ENCODE data around the gene B3GNT8.

Gene B3GNT8

DNA sequence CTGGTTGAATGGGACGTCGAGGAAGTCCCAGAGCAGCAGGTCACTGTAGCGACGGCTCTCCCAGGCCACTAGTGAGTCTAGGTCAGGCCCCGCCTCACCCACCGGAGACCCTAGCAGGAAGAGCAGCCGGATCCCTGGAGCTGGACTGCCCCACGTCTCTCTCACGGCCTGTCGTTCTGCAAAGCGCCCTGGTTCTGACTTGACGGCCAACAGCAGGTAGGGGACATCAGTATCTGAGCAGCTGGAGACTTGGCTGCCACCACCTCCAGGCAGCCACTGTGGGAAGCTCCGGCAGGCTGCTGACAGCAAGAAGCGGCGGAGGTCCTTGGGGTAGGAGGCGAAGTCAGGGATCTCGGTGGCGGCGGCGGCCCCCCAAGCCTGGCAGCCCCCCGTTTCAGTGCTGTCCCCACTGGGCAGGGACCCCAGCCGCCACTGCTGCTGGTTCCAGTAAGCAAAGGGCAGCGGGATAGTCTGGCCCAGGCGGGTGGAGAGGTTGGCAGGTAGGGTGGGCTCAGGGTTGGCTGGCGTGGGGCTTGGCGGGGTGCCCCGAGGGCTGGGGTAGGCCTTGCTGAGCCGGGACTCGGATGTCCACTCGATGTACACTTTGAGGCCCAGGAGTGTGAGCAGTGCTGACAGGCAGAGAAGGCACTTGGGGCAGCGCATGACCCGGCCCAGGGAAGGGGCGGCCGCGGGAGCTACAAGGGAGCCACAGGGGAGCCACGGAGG is 895 bp downstream of the B3GNT8 start:
- H3K4me1 ChIP-seq = peaks cover 42% of the 10 kb centered on the region
- no peaks in the 10 kb centered on the region for H3K9me3 ChIP-seq
- peaks cover 2% of the 10 kb centered on the region; the same call in 1 of the 2 replicates for H4K20me1 ChIP-seq
- H3K4me3 ChIP-seq = no peak overlapping the region
- peaks cover 67% of the 10 kb centered on the region for H3K36me3 ChIP-seq
- peak overlapping the region; percentile 67; the same call in 1 of the 2 replicates for H3K9ac ChIP-seq
- no peaks in the 10 kb centered on the region for H3K27me3 ChIP-seq
- TF ChIP-seq Cebpa-rat (IDR thresholded peaks at IDR 0.05) = no peak
- H3K27ac ChIP-seq = peak overlapping the region; percentile 66
- H3K4me2 ChIP-seq = peak overlapping the region; percentile 87

DNA sequence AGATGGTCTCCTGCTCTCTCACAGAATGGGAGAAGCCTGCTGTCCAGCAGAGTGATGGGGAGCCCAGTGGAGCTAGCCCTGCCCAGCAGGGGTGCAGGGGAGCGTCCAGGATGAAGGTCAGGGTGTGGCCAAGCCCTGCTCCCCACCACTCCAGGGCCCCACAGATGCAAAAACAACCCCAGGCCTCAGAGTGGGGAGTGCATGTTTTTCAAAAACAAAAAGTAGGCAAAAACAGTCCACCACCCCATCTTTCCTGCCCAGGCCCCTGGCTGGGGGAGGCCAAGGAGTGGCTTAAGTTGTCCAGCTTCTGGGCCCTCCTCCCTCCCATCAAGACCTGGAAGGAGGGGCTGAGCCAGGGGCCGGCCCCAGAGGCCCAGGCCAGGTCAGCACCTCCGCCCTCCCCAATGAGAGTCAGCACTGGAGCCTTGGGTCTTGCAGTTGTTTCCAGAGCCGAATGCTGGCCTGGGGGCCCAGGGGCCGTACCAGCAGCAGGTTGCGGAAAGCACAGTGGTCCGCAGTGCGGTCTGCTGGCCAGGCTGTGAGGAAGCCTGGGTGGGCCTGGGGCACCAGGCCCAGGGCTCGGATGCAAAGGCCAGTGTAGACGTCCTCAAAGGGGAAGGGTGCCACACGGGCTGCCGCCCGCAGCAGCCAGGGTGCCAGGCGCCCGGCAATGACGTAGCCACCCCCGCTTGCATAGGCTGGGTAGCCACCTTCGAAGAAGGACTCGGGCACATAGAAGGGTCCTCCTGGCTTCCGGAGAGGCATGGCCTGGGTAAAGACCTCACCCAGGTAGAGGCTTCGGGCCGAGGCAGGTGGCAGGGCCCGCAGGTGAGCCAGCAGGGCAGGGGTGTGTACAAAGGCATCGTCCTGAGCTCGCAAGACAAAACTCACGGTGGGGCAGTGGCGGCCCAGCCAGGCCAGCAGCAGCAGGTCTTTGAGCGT is 1.7 kb downstream of the B3GNT8 start:
- TF ChIP-seq Cebpa-rat (IDR thresholded peaks at IDR 0.05) = no peak
- H3K4me1 ChIP-seq = peaks cover 42% of the 10 kb centered on the region
- H3K4me2 ChIP-seq = no peak overlapping the region
- no peaks in the 10 kb centered on the region for H3K9me3 ChIP-seq
- no peak overlapping the region for H3K9ac ChIP-seq
- H3K4me3 ChIP-seq = no peak overlapping the region
- H3K36me3 ChIP-seq = peaks cover 72% of the 10 kb centered on the region
- no peaks in the 10 kb centered on the region for H3K27me3 ChIP-seq
- no peaks in the 10 kb centered on the region for H4K20me1 ChIP-seq
- H3K27ac ChIP-seq = no peak overlapping the region

DNA sequence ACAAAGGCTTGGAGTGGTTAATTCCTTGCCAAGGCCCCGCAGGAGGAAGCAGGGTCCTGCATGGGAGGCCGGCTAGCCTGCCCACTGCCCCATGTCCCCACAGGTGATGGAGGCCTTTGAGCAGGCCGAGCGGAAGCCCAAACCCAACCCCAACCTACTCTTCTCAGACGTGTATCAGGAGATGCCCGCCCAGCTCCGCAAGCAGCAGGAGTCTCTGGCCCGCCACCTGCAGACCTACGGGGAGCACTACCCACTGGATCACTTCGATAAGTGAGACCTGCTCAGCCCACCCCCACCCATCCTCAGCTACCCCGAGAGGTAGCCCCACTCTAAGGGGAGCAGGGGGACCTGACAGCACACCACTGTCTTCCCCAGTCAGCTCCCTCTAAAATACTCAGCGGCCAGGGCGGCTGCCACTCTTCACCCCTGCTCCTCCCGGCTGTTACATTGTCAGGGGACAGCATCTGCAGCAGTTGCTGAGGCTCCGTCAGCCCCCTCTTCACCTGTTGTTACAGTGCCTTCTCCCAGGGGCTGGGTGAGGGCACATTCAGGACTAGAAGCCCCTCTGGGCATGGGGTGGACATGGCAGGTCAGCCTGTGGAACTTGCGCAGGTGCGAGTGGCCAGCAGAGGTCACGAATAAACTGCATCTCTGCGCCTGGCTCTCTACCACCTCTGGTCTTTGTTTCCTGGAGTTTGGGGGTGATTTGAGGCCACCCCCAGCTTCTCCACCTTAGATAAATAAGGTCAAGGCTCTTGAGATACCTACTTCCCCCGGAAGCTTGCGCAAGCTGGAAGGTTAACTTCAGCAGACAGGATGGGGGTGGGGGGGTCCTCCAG is 2.6 kb downstream of the B3GNT8 start:
- H3K9ac ChIP-seq = no peak overlapping the region
- H3K4me2 ChIP-seq = no peak overlapping the region
- H3K27me3 ChIP-seq = no peaks in the 10 kb centered on the region
- no peak for TF ChIP-seq Cebpa-rat (IDR thresholded peaks at IDR 0.05)
- no peaks in the 10 kb centered on the region for H3K9me3 ChIP-seq
- peaks cover 46% of the 10 kb centered on the region for H3K4me1 ChIP-seq
- H3K36me3 ChIP-seq = peaks cover 76% of the 10 kb centered on the region
- H4K20me1 ChIP-seq = no peaks in the 10 kb centered on the region
- no peak overlapping the region for H3K27ac ChIP-seq
- H3K4me3 ChIP-seq = no peak overlapping the region

DNA sequence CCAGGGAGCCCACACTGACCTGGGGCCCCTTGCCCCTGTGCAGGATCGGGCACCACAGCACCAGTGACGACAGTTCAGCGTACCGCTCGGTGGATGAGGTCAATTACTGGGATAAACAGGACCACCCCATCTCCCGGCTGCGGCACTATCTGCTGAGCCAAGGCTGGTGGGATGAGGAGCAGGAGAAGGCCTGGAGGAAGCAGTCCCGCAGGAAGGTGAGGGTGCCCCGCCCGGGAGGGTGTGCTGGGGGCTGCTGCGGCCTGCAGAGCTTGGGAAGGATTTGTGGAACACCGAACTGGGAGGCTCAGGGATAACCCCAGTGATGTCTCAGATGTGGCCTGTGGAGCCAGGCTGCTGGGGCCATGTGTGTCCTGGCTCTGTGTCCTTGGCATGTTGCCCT is 4.2 kb downstream of the B3GNT8 start:
- no peak overlapping the region for H3K4me3 ChIP-seq
- peaks cover 85% of the 10 kb centered on the region for H3K36me3 ChIP-seq
- no peaks in the 10 kb centered on the region for H4K20me1 ChIP-seq
- H3K27me3 ChIP-seq = no peaks in the 10 kb centered on the region
- no peak overlapping the region for H3K27ac ChIP-seq
- no peak for TF ChIP-seq Cebpa-rat (IDR thresholded peaks at IDR 0.05)
- no peaks in the 10 kb centered on the region for H3K9me3 ChIP-seq
- peaks cover 32% of the 10 kb centered on the region for H3K4me1 ChIP-seq
- no peak overlapping the region for H3K4me2 ChIP-seq
- H3K9ac ChIP-seq = no peak overlapping the region

DNA sequence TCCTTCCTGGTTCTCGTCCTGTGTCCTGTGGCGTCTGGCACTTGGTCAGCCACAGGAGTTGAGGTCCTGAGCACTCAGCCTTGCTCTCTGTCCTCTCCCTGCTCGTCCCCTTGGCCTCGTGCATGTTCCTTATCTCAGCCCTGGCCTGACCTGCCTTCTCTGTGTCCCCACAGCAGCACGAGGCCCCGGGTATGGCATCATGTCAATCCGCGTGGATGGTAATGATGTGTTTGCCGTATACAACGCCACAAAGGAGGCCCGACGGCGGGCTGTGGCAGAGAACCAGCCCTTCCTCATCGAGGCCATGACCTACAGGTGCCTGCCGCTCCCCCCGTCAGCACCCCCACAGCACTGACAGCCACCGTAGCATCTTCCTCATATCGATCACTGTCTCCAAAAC is 4.7 kb downstream of the B3GNT8 start:
- H4K20me1 ChIP-seq = no peaks in the 10 kb centered on the region
- H3K4me1 ChIP-seq = peaks cover 27% of the 10 kb centered on the region
- H3K27ac ChIP-seq = no peak overlapping the region
- no peaks in the 10 kb centered on the region for H3K27me3 ChIP-seq
- H3K4me2 ChIP-seq = no peak overlapping the region
- TF ChIP-seq Cebpa-rat (IDR thresholded peaks at IDR 0.05) = no peak
- H3K4me3 ChIP-seq = no peak overlapping the region
- H3K36me3 ChIP-seq = peaks cover 90% of the 10 kb centered on the region
- H3K9me3 ChIP-seq = no peaks in the 10 kb centered on the region
- H3K9ac ChIP-seq = no peak overlapping the region

DNA sequence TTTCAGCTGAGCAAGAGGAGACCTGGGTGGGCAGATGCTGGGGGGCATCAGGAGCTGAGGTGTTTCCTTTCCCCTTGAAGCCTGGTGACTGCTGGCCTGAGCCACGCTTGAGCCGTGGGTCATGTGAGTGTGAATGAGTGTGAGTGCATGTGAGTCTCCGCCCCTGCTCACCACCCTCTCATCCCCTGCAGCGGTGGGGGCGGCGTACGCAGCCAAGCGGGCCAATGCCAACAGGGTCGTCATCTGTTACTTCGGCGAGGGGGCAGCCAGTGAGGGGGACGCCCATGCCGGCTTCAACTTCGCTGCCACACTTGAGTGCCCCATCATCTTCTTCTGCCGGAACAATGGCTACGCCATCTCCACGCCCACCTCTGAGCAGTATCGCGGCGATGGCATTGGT is 5.2 kb downstream of the B3GNT8 start:
- no peaks in the 10 kb centered on the region for H3K27me3 ChIP-seq
- H3K4me2 ChIP-seq = no peak overlapping the region
- no peak overlapping the region for H3K4me3 ChIP-seq
- no peak overlapping the region for H3K9ac ChIP-seq
- no peak for TF ChIP-seq Cebpa-rat (IDR thresholded peaks at IDR 0.05)
- H3K36me3 ChIP-seq = peaks cover 95% of the 10 kb centered on the region
- H3K4me1 ChIP-seq = peaks cover 24% of the 10 kb centered on the region
- H4K20me1 ChIP-seq = no peaks in the 10 kb centered on the region
- no peaks in the 10 kb centered on the region for H3K9me3 ChIP-seq
- H3K27ac ChIP-seq = no peak overlapping the region

DNA sequence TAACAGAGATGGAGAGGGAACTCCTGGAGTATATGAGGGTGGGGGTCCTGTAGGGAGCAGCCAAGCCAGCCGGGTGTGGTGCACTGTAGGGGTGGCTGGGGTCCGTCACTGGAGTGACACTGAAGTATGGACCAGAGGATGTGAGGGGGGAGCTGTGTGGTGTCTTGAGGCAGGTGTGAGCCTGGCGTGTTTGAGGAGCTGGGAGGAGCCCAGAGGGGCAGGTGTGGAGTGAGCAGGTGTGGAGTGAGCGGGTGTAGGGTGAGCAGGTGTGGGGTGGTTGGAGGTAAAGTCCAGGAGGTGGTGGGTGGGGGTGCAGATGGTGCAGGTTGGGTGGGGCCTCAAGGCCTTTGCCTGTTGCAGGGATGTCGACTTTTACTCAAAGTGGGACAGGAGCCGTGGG is 5.9 kb downstream of the B3GNT8 start:
- Histone ChIP-seq H3K9ac (no peak overlapping the region; the same call in 1 of the 2 replicates), H3K4me1 (peaks cover 18% of the 10 kb centered on the region), H3K9me3 (no peaks in the 10 kb centered on the region), H4K20me1 (no peaks in the 10 kb centered on the region), H3K4me3 (no peak overlapping the region), H3K36me3 (peaks cover 99% of the 10 kb centered on the region), H3K4me2 (no peak overlapping the region), H3K27ac (peak overlapping the region; percentile 72; the same call in 1 of the 2 replicates), H3K27me3 (no peaks in the 10 kb centered on the region)
- TF ChIP-seq Cebpa-rat (IDR thresholded peaks at IDR 0.05) = no peak

DNA sequence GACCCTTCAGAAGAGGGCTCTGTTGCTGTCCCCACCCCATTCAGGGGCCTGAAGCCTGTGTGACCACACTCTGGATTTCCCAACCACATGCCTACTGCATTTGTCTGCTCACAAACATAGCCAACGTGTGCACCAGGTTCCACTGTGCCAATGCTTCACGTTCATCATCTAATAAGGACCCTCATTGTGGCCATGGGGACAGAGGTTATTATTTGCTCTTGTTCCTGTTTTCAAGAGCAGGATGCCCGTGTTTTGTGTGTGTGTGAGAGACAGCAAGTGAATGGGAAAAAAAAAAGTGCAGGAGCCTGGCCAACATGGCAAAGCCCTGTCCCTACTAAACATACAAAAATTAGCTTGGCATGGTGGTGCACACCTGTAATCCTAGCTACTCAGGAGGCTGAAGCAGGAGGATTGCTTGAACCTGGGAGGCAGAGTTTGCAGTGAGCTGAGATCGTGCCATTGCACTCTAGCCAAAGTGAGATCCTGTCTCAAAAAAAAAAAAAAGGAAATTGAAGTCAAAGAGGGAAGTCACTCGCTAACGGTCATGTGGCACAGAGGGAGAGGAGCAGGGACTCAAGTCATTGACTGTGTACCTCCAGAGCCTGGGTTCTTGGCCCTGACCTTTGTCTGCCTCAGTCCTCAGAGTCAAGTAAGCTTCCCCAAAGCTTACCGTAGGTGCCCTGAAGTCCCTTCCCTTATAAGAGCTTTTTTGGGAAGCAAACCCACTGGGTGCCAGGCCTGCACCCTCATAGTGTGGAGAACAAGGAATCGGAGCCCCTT is 6.9 kb downstream of the B3GNT8 start:
- Histone ChIP-seq H3K9ac (peak overlapping the region; percentile 52; the same call in 1 of the 2 replicates), H3K9me3 (no peaks in the 10 kb centered on the region), H3K27me3 (no peaks in the 10 kb centered on the region), H3K36me3 (peaks cover 96% of the 10 kb centered on the region), H3K4me1 (peaks cover 20% of the 10 kb centered on the region), H3K4me3 (no peak overlapping the region), H3K27ac (peak overlapping the region; percentile 72), H3K4me2 (peak overlapping the region; percentile 51), H4K20me1 (no peaks in the 10 kb centered on the region)
- TF ChIP-seq Cebpa-rat (IDR thresholded peaks at IDR 0.05) = no peak

DNA sequence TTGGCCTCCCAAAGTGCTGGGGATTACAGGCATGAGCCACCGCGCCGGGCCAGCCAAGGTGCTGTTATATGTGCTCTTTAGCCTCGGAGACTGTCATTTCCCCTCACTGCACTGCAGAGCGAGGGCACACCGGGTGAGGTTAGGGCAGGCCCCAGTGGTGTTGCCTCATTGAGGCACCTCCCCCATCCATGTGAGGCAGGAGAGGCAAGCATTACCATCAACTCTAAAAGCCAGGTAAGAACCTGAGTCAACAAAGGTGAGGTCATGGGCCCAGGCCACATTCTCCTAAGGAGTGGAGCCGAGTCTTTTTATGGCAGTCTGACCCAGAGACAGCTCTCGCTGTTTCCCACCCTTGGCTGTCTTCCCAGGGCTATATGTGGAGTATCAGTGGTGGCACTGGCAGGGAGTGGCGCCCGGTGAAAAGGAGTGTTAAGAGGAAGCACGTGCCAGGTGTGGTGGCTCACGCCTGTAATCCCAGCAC is 10.9 kb downstream of the B3GNT8 start:
- Histone ChIP-seq H3K4me1 (peaks cover 58% of the 10 kb centered on the region), H3K27ac (no peak overlapping the region), H4K20me1 (no peaks in the 10 kb centered on the region), H3K36me3 (peaks cover 94% of the 10 kb centered on the region), H3K9ac (no peak overlapping the region), H3K4me2 (no peak overlapping the region), H3K27me3 (no peaks in the 10 kb centered on the region), H3K9me3 (no peaks in the 10 kb centered on the region), H3K4me3 (no peak overlapping the region)
- TF ChIP-seq Cebpa-rat (IDR thresholded peaks at IDR 0.05) = no peak

All from BLaER1 (cell line).